Stimulated activated CD8-positive, alpha-beta memory T cell treated with anti-CD3 and anti-CD28 coated beads, Interleukin-7, amount 100 ng/mL, for 4 hours (primary cell): ENCODE measurements around the gene FURIN.
"Not testable (repeated sequence)": the region's sequence is repeated elsewhere in the genome, so short reads cannot be mapped to it uniquely, and the experiment has no call there.

Source experiments
- DNase-seq, 2 donors: peaks; one replicate each; pipeline ENCODE4 v3.0.0-alpha.2; 2020; ENCODE audit warnings: low read depth in 2 of 2

The FURIN gene

DNA sequence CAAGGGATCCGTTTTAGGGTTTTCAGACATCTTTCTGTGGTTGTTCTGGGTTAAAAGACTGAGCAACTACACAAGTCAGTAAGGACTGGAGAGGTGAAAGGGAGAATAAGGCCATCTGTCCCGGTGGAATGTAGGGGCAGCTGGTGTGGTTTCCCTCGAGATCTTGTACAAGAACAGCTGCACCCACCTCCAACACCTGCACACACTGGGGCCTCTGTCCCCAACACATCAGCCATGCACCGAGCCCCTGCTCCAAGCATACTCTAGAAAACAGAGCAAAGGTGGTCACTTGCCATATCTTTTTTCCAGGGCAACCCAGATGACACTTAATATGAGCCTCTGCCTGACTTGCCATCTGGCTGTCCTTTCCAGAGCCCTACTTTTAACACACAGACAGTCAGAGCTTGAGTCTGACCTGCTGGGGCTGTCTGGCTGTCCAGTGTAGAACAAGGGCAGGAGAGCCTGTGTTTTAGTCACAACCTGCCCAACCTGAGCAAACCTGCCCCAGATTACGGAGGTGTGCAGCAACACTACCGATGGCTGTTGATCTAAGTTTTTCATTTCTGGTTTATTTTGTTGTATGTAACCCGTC is 46.9 kb downstream of the FURIN start:
- DNase-seq = no peak

DNA sequence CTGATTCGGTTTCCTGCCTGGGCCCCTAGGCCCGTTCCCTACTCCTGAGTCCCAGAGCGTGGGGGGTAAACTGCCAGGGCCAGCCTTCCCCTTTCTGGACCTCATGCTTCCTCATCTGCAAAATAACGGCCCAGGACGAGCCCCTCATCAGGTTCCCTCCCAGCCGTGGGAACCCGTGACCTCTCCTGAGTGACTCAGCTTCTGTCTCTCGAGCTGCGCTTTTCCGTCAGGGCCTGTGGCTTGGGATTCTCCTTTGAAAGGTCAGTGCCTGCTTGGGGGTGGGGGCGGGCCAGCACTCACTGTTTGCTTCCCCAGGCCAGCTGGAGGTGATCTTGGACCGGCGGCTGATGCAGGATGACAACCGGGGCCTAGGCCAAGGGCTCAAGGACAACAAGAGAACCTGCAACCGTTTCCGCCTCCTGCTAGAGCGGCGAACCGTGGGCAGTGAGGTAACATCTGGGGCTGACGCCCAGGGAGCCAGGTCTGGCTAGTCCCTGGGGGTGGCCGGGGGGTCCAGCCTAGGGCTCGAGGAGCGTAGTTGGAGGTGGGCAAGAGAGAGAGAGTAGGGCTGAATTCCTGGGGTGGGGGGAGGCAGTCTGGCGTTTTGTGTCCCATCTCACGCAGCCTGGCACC is 47.5 kb downstream of the FURIN start:
- DNase-seq = no peak

DNA sequence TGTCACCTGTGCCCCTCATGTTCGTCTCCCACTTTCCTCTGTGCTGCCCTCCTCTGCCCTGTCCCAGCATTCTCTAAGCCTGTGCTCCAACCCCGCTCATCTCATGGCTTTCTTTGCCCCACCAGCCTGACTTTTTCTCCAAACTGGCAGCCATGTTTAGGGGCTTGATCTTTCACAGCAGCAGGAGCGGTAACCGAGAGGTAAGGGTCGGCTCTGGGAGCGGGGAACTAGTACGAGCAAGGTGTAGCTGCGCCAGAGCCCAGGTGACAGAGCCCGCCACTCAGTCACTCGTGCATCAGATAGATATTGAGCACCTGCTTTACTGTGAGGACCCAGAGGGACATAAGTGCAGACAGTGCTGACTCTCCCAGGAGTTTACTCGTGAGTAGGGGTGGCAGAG is 48.1 kb downstream of the FURIN start:
- no peak for DNase-seq

DNA sequence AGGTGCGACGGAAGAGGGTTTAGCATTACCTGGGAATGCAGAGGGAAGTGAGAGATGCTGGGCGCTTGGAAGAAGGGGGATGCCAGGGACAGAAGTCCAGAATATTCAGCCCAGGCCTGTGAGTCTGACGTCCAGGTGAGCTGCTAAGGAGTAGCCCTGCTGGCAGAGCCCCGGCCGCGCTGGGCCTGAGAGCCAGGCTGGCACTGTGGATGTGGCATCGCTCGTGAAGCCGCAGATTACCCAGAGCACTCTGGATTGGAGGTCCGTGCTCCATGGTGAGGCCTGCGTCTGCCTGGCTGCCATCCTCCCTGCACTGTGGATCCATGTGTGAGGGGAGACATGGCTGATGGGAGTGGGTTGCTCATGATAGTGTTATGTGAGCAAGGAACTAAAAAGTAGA is 49.2 kb downstream of the FURIN start:
- no peak for DNase-seq

- DNase-seq = no peak
These were observed 49.8 kb downstream of the FURIN start for GRCh38 chr15:90918034-90918788.

DNA sequence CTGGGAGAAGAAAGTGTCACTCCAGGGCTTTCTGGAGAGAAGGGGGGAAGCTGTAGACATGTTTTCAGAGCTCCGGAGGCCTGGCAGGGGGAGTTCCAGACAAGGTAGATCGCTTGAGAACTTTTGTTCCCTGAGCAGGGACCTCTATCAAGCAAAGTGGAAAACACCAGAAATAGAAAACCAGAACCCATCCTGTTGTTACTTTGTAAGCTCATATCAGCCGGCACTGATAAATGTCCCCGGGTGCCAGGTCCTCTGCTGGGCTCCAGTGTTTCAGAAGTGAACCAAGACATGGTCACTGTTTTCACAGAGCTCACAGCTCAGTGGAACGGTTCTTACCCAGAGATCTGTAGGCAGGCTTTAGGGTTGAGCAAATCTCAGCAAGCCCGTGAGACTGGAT is 50.4 kb downstream of the FURIN start:
- no peak for DNase-seq

DNA sequence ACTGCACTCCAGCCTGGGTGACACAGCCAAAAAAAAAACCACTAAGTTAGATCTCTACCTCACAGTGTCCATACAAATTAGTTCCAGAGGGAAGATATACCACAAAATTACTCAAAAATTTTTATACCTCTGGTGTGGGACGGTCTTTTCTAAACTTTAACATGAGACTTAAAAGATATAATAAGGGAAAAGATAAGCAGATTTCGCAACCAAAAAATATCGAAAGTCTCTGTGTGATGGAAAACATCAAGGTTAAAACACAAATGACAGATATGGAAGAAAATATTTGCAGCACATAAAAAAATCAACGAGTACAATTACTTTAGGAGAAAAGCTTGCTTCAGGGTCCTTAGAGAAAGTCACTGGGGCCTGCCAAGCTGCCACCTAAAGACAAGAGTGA is 53.5 kb downstream of the FURIN start:
- no peak for DNase-seq

- DNase-seq = not testable (repeated sequence)
These were observed 54.4 kb downstream of the FURIN start for GRCh38 chr15:90922712-90923322.

DNA sequence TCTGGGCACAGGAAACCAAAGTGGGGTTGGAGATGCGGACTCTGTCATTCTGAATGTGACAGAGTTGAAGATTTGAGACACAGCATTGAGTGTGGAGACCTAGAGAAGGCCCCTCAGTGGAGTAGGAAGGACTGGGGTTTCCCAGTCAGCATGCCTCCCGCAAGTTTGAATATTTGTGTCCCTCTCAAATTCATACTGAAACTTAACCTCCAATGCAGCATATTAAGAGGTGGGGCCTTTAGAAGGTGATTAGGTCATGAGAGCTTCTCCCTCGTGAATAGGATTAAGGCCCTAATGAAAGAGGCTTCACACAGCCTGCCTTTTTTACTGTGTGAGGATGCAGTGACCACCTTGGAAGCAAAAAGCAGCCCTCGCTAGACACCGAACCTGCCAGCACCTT is 56.0 kb downstream of the FURIN start:
- no peak for DNase-seq

DNA sequence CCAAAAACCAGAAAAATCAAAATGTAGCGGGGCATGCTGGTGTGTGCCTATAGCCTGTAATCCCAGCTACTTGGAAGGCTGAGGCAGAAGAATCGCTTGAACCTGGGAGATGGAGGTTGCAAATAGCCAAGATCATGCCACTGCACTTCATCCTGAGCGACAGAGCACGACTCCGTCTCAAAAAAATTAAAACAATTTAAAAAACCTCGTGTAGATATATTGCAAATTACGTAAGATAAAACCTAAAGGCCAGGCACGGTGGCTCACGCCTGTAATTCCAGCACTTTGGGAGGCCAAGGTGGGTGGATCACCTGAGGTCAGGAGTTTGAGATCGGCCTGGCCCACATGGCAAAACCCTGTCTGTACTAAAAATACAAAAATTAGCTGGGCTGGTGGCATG is 58.4 kb downstream of the FURIN start:
- DNase-seq = not testable (repeated sequence)

GRCh38 chr15:90928106-90928505 is 59.7 kb downstream of the FURIN start:
- DNase-seq = not testable (repeated sequence)

DNA sequence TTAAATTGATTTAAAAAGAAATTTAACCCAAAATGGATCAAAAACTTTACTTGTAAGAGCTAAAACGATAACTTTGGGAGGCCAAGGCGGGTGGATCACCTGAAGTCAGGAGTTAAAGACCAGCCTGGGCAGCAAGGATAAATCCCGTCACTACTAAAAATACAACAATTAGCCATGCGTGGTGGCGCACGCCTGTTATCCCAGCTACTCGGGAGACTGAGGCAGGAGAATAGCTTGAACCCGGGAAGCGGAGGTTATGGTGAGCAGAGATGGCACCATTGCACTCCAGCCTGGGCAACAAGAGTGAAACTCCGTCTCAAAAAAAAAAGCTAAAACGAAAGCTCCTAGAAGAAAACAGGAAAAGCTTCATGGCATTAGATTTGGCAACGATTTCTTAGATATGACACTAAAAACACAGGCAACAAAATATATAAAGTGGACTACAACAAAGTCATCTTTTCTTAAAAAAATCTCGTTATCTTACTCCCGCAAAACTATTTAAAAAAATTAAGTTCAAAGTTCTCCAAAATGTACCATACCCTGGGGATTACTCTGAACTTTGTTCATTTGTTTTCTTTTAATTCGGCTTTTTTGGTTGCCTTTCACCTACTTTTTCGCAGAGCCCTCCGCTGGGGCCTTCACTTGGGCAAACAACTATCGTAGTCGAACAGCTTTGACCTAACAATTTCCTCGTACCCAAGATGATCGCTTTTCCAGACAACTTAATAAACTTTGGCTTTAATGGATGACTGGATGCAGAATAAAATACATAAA is 61.0 kb downstream of the FURIN start:
- DNase-seq = no peak

DNA sequence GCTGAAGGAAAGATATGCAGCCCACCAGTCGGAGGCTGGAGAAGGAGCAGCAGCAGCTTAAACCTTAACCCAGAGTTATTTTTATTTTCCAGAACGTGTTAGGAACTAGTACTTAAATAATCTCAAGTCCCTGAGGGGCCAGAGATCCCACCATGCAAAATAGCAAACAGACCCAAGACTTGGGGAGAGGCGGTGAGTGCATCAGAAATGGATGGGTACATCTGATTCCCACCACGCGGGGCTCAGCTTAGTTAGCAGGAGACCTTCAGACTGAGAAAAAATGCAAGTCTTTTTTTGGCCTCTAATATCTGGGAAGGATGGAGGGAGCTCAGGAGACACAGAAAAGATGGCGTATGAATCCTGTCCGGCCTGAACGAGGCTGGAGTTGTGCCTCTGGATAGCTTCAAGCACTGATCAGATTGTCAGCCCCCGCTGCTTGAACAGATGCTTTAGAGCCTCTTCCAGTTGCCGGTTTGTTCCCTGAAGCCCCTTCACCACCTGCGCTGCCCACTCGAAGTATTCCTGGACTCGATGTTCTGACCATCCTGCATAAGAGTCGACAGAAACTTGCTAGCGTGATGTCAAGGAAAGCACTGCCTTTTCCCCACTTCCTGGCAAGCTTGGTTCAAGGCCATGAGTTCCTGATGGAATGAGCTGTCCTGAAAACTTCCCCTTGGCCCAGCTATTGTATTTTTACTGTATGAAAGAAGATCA is 62.6 kb downstream of the FURIN start:
- no peak for DNase-seq

DNA sequence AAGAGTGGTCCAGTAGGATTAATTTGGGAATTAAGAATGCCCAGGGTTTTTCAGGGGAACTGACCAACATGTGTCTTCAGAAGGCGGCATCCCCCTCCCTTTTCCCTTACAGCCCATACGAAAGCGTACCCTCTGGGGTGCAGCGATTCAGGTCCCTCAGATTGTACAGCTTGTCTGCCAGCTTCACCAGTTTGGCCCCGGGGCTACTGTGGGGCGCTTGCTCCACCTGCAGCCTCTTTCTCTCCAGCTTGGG is 63.1 kb downstream of the FURIN start:
- no peak for DNase-seq

DNA sequence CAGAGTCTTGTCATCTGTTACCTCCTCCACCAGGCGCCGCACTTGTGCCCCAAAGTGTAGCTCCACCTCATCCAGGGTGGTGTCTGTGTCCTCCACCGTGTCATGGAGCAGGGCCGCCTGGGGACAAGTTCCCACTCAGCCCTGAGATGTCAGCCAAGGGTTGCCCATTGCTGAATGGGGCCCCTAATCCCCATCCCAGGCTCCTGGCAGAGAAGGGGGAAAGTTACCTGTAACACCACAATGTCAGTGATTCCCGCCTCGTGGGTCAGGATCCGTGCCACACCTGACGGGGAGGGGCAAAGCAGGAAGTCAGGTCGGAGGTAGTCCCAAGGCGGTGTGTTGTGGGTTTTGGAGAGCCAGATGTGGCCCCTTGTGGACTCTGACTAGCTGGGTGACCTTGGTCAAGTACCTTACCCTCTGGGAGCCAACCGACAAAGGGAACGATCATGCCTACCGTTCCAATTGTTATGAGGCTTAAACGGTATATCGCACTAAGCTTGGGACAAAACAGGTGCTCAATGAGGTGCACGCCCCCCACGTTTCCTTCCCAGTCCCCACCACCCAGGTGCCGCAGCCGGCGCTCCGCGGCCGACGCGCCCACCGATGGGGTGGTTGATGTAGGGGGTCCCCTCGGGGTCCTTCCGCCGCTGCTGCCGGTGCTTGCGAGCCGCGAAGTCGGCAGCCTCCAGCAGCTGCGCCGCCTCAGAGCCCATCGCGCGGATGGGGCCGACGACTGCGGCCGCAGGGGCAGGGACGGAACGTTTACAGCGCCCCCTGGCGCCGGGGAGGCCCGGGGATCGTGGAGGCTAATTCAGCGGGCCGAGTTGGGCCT is 63.7 kb downstream of the FURIN start, which contains the start of gene HDDC3:
Gene HDDC3 (minus strand): TSS at position 722 of the 832 bp plus-strand sequence. CDS start 9 bp downstream, at position 713.
- peak; percentile 80 to 84 for DNase-seq

- DNase-seq = no peak
These were observed 64.2 kb downstream of the FURIN start for GRCh38 chr15:90932660-90932991.
